ENCODE results near the gene SLC4A2.

SLC4A2 gene

GRCh38 chr7:151080067-151080521 lies 20.7 kb downstream of the SLC4A2 start:
- Histone ChIP-seq H3K36me3 (ENCODE audit: control insufficient read depth in 4 of 4, insufficient read depth in 4 of 4, low read length in 3 of 4) (peaks cover under 1 to 51% (median 18%) of the 10 kb centered on the region in 4 experiments), H3K4me1 (ENCODE audit: control extremely low read depth in 1 of 4, control insufficient read depth in 4 of 4, insufficient read depth in 4 of 4, low read length in 3 of 4) (peaks cover 3 to 46% (median 42%) of the 10 kb centered on the region in 4 experiments), H3K27me3 (replicated peaks in 2 of 5; ENCODE audit: control insufficient read depth in 4 of 5, insufficient read depth in 5 of 5, low read length in 4 of 5) (no peaks in the 10 kb centered on the region), H3K4me3 (ENCODE audit: control insufficient read depth in 1 of 7, extremely low read depth in 1 of 7, insufficient read depth in 4 of 7, low read depth in 2 of 7, low read length in 6 of 7) (peak overlapping the region; percentile 71 to 94 (median 87)), H3K9me3 (ENCODE audit: control extremely low read depth in 1 of 5, control insufficient read depth in 4 of 5, insufficient read depth in 2 of 5, low read depth in 1 of 5, low read length in 4 of 5) (no peaks in the 10 kb centered on the region), H3K27ac (ENCODE audit: insufficient read depth in 1 of 2, low read depth in 1 of 2, low read length in 2 of 2, poor library complexity in 1 of 2, severe bottlenecking in 2 of 2) (peak overlapping the region; percentile 75 to 92)
- ChIA-PET POLR2A (interaction anchor here (1.0 kb wide), 1 partner anchor 52 kb away, joined by 4 read pairs; the partner anchor contains the start of gene ABCB8), CTCF (interaction anchor here (0.6 to 8.5 kb wide), 6 partner anchors 8 to 30 kb away, joined by 3 to 64 read pairs (median 4); partner anchors contain the start of genes CDK5 and SLC4A2)
- peak in 2 of 3 donors; percentile 42 to 51 for DNase-seq
- WGBS (ENCODE audit: insufficient coverage) = under 1% methylated on average over 28 of the region's 31 CpGs

GRCh38 chr7:151080522-151081169 lies 21.3 kb downstream of the SLC4A2 start, which contains the start of gene FASTK:
FASTK (minus strand) TSS chr7:151080809; CDS start chr7:151080766, 43 bp downstream.
- ChIA-PET CTCF (interaction anchor here (0.7 to 1.7 kb wide), 3 partner anchors 9 to 30 kb away, joined by 3 to 6 read pairs (median 5); no protein-coding TSS in a partner anchor), POLR2A (interaction anchor here (1.0 kb wide), 1 partner anchor 52 kb away, joined by 4 read pairs; the partner anchor contains the start of gene ABCB8)

GRCh38 chr7:151081170-151082101 lies 22.0 kb downstream of the SLC4A2 start:
- POLR2A ChIA-PET = interaction anchor here (1.0 kb wide), 1 partner anchor 53 kb away, joined by 4 read pairs; the partner anchor contains the start of gene ABCB8
- peak overlapping the region in 6 of 7 experiments; percentile 5 to 94 (median 82) for H3K4me3 ChIP-seq (ENCODE audit: control insufficient read depth in 1 of 7, extremely low read depth in 1 of 7, insufficient read depth in 4 of 7, low read depth in 2 of 7, low read length in 6 of 7)
- H3K9me3 ChIP-seq (ENCODE audit: control extremely low read depth in 1 of 5, control insufficient read depth in 4 of 5, insufficient read depth in 2 of 5, low read depth in 1 of 5, low read length in 4 of 5) = no peaks in the 10 kb centered on the region
- WGBS (ENCODE audit: insufficient coverage) = 82% methylated on average over 57 of the region's 64 CpGs
- peaks cover 0 to 37% (median 5%) of the 10 kb centered on the region in 4 experiments for H3K36me3 ChIP-seq (ENCODE audit: control insufficient read depth in 4 of 4, insufficient read depth in 4 of 4, low read length in 3 of 4)
- no peak for DNase-seq
- peaks cover 5 to 56% (median 51%) of the 10 kb centered on the region in 4 experiments for H3K4me1 ChIP-seq (ENCODE audit: control extremely low read depth in 1 of 4, control insufficient read depth in 4 of 4, insufficient read depth in 4 of 4, low read length in 3 of 4)
- H3K27me3 ChIP-seq (replicated peaks in 2 of 5; ENCODE audit: control insufficient read depth in 4 of 5, insufficient read depth in 5 of 5, low read length in 4 of 5) = no peaks in the 10 kb centered on the region
- CTCF ChIA-PET = interaction anchor here (0.7 to 1.7 kb wide), 4 partner anchors 10 to 29 kb away, joined by 3 to 6 read pairs (median 4); no protein-coding TSS in a partner anchor
- H3K27ac ChIP-seq (ENCODE audit: insufficient read depth in 1 of 2, low read depth in 1 of 2, low read length in 2 of 2, poor library complexity in 1 of 2, severe bottlenecking in 2 of 2) = peak overlapping the region; percentile 75 to 92

More at GRCh38 chr7:151080522-151081169, 21.3 kb downstream of the SLC4A2 start, which contains the start of gene FASTK:
- DNase-seq = peak; percentile 85 to 92 (median 91)
- H3K27me3 ChIP-seq (replicated peaks in 2 of 5; ENCODE audit: control insufficient read depth in 4 of 5, insufficient read depth in 5 of 5, low read length in 4 of 5) = no peaks in the 10 kb centered on the region
- no peaks in the 10 kb centered on the region for H3K9me3 ChIP-seq (ENCODE audit: control extremely low read depth in 1 of 5, control insufficient read depth in 4 of 5, insufficient read depth in 2 of 5, low read depth in 1 of 5, low read length in 4 of 5)
- WGBS (ENCODE audit: insufficient coverage) = 4% methylated on average over 47 of the region's 66 CpGs
- peaks cover 0 to 45% (median 13%) of the 10 kb centered on the region in 4 experiments for H3K36me3 ChIP-seq (ENCODE audit: control insufficient read depth in 4 of 4, insufficient read depth in 4 of 4, low read length in 3 of 4)
- peaks cover 5 to 52% (median 47%) of the 10 kb centered on the region in 4 experiments for H3K4me1 ChIP-seq (ENCODE audit: control extremely low read depth in 1 of 4, control insufficient read depth in 4 of 4, insufficient read depth in 4 of 4, low read length in 3 of 4)
- peak within 1 kb of the TSS; percentile 71 to 94 (median 87) for H3K4me3 ChIP-seq (ENCODE audit: control insufficient read depth in 1 of 7, extremely low read depth in 1 of 7, insufficient read depth in 4 of 7, low read depth in 2 of 7, low read length in 6 of 7)
- H3K27ac ChIP-seq (ENCODE audit: insufficient read depth in 1 of 2, low read depth in 1 of 2, low read length in 2 of 2, poor library complexity in 1 of 2, severe bottlenecking in 2 of 2) = peak within 1 kb of the TSS; percentile 75 to 92

GRCh38 chr7:151082141-151083070 lies 23.0 kb downstream of the SLC4A2 start:
- H3K4me3 ChIP-seq (ENCODE audit: control insufficient read depth in 1 of 7, extremely low read depth in 1 of 7, insufficient read depth in 4 of 7, low read depth in 2 of 7, low read length in 6 of 7) = peak overlapping the region; percentile 41 to 84 (median 72)
- H3K27me3 ChIP-seq (replicated peaks in 2 of 5; ENCODE audit: control insufficient read depth in 4 of 5, insufficient read depth in 5 of 5, low read length in 4 of 5) = no peaks in the 10 kb centered on the region
- POLR2A ChIA-PET = interaction anchor here (1.4 kb wide), 1 partner anchor 54 kb away, joined by 3 read pairs; the partner anchor contains the start of gene ABCB8
- CTCF ChIA-PET = interaction anchor here (0.5 to 14.4 kb wide), 8 partner anchors 9 to 270 kb away, joined by 3 to 219 read pairs (median 3); no protein-coding TSS in a partner anchor
- peak overlapping the region; percentile 25 to 92 for H3K27ac ChIP-seq (ENCODE audit: insufficient read depth in 1 of 2, low read depth in 1 of 2, low read length in 2 of 2, poor library complexity in 1 of 2, severe bottlenecking in 2 of 2)
- DNase-seq = no peak
- WGBS (ENCODE audit: insufficient coverage) = 86% methylated on average over 29 of the region's 42 CpGs
- H3K4me1 ChIP-seq (ENCODE audit: control extremely low read depth in 1 of 4, control insufficient read depth in 4 of 4, insufficient read depth in 4 of 4, low read length in 3 of 4) = peaks cover 5 to 63% (median 58%) of the 10 kb centered on the region in 4 experiments
- peaks cover 0 to 27% (median 0%) of the 10 kb centered on the region in 4 experiments for H3K36me3 ChIP-seq (ENCODE audit: control insufficient read depth in 4 of 4, insufficient read depth in 4 of 4, low read length in 3 of 4)
- no peaks in the 10 kb centered on the region for H3K9me3 ChIP-seq (ENCODE audit: control extremely low read depth in 1 of 5, control insufficient read depth in 4 of 5, insufficient read depth in 2 of 5, low read depth in 1 of 5, low read length in 4 of 5)

GRCh38 chr7:151083071-151083823 lies 23.9 kb downstream of the SLC4A2 start, which contains the start of gene TMUB1:
TMUB1 (minus strand) TSS chr7:151083493; CDS start chr7:151082563, 930 bp downstream.
- peaks cover 0 to 19% (median 0%) of the 10 kb centered on the region in 4 experiments for H3K36me3 ChIP-seq (ENCODE audit: control insufficient read depth in 4 of 4, insufficient read depth in 4 of 4, low read length in 3 of 4)

More at GRCh38 chr7:151083071-151083823, 23.9 kb downstream of the SLC4A2 start, which contains the start of gene TMUB1:
- Histone ChIP-seq H3K27ac (ENCODE audit: insufficient read depth in 1 of 2, low read depth in 1 of 2, low read length in 2 of 2, poor library complexity in 1 of 2, severe bottlenecking in 2 of 2) (peak within 1 kb of the TSS; percentile 25 to 92), H3K4me3 (ENCODE audit: control insufficient read depth in 1 of 7, extremely low read depth in 1 of 7, insufficient read depth in 4 of 7, low read depth in 2 of 7, low read length in 6 of 7) (peak within 1 kb of the TSS; percentile 41 to 84 (median 72)), H3K27me3 (replicated peaks in 2 of 5; ENCODE audit: control insufficient read depth in 4 of 5, insufficient read depth in 5 of 5, low read length in 4 of 5) (no peaks in the 10 kb centered on the region), H3K9me3 (ENCODE audit: control extremely low read depth in 1 of 5, control insufficient read depth in 4 of 5, insufficient read depth in 2 of 5, low read depth in 1 of 5, low read length in 4 of 5) (no peaks in the 10 kb centered on the region), H3K4me1 (ENCODE audit: control extremely low read depth in 1 of 4, control insufficient read depth in 4 of 4, insufficient read depth in 4 of 4, low read length in 3 of 4) (peaks cover 8 to 71% (median 66%) of the 10 kb centered on the region in 4 experiments)
- DNase-seq = peak; percentile 79 to 89 (median 83)
- WGBS (ENCODE audit: insufficient coverage) = under 1% methylated on average over 54 of the region's 69 CpGs
- ChIA-PET CTCF (interaction anchor here (0.7 to 14.4 kb wide), 10 partner anchors 8 to 72 kb away, joined by 3 to 219 read pairs (median 3); no protein-coding TSS in a partner anchor), POLR2A (interaction anchor here (1.4 kb wide), 1 partner anchor 55 kb away, joined by 3 read pairs; the partner anchor contains the start of gene ABCB8)

Data from common myeloid progenitor, CD34-positive (primary cell).